ENCODE measurements around the gene MACROD1.

- TF ChIP-seq CTCF (IDR thresholded peaks at IDR 0.05) (no peak), EP300 (IDR thresholded peaks at IDR 0.05) (no peak), POLR2A (IDR thresholded peaks at IDR 0.05) (no peak)
Observed at GRCh38 chr11:64006398-64006797, 159.5 kb downstream of the MACROD1 start.
